AG09309 (cell line): ENCODE data around the gene SLC1A3.
A peak's percentile ranks its signal among the peaks of the same experiment; 100 is the strongest.

Source experiments
- DNase-seq: peaks from one replicate; pipeline ENCODE4 v3.0.0-alpha.2; 2010; ENCODE audit warnings: low read depth
- H3K4me3 ChIP-seq: 2 replicates; pipeline ENCODE4 v1.5.1; 2011; ENCODE audit warnings: mild to moderate bottlenecking, low read depth, low read length, moderate library complexity; ENCODE audit not compliant: control insufficient read depth
- CTCF ChIP-seq: IDR thresholded peaks from 2 replicates; pipeline ENCODE4 v1.5.1; 2011; ENCODE audit warnings: mild to moderate bottlenecking, low read depth, low read length, inconsistent platforms; ENCODE audit not compliant: insufficient read depth, control insufficient read depth; ENCODE audit errors: missing control alignments

SLC1A3 gene

GRCh38 chr5:36606428-36607113 lies at the start of gene SLC1A3:
Gene SLC1A3 (plus strand): TSS chr5:36606606. CDS start chr5:36608424, 1,818 bp downstream.
- peak; percentile 32 for DNase-seq
- TF ChIP-seq CTCF: no peak
- H3K4me3 ChIP-seq: peak within 1 kb of the TSS; percentile 54

DNA sequence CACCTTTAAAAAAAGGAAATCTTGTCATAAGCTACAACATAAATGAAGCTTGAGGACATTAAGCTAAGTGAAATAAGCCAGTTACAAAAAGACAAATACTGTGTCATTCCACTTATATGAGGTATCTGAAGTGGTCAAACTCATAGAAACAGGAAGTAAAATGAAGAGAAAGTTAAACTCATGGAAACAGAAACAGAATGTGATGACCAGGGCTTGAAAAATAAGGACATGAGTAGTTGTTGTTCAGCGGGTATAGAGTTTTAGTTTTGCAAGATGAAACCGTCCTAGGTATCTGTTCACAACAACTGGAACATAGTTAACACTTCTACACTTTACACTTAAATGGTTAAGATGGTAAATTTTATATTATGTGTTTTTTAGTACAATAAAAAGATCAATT lies 47.8 kb upstream of the SLC1A3 start:
- TF ChIP-seq CTCF: no peak
- no peak overlapping the region for H3K4me3 ChIP-seq
- DNase-seq: no peak

- TF ChIP-seq CTCF: no peak
- no peak for DNase-seq
- H3K4me3 ChIP-seq: no peak overlapping the region
Measured at GRCh38 chr5:36561601-36562000, 44.8 kb upstream of the SLC1A3 start.

DNA sequence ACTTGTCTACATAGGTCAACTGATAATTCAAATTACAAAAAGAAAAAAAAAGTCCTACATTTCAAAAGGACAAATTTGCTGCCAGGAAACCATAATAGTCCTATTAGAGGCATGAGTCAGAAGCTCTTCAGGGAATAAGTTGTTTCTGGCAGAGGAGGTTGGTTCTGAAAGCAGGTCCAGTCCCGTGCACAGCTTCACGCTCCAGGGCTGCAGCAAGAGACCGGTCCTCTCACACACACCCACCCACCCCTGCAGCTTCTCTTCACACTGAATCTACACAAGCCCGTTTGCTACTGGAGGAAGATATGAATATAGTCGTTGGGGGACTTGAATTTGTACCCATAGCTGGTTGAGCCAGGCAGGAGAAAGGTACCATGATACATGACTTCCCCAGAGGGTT lies 36.9 kb upstream of the SLC1A3 start:
- DNase-seq: no peak
- TF ChIP-seq CTCF: no peak
- no peak overlapping the region for H3K4me3 ChIP-seq

GRCh38 chr5:36570301-36571095 lies 35.9 kb upstream of the SLC1A3 start:
- DNase-seq: no peak
- no peak for TF ChIP-seq CTCF
- no peak overlapping the region for H3K4me3 ChIP-seq

DNA sequence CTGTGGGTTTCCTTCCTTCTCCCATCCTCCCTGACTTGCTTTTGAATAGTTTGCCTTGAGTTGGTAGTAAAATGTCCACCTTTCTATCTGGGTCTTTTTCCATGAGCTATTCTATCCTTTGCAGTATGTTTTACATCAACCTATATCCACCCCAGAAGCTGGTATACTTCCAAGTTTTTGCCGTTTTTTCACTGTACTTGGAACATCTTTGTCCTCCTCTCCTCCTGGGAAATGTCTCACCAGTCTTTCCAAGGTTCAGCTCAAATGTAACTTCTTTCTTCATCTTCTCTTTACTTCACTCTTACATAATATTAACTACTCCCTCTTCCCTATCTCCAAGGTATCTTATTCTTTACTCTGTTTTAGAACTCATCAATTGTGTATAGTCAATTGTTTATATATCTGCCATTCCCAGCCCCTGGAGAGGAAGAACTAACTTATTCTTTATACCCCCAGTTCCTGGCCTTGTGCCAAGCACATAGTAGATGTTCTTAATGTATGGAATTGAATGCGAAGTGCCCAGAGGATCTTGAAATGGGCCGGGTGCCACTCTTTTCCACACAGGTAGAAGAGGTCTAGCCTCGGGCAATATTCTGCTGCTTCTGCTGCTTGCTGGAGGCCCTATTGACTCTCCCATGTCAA lies 34.9 kb upstream of the SLC1A3 start:
- TF ChIP-seq CTCF: no peak
- H3K4me3 ChIP-seq: no peak overlapping the region
- no peak for DNase-seq
